Muscle of leg (tissue), 11 donors: Measurements from ENCODE around the gene NOS2. TPM values are rescaled to one million over a fixed set of nuclear protein-coding genes. Genes with fewer than 3 reads are reported as not detected.

Experiments
- DNase-seq: peaks from one replicate; pipeline ENCODE4 v3.0.0; 2013
- H3K27ac ChIP-seq: one replicate; pipeline ENCODE4 v1.5.1; 2013; ENCODE audit warnings: mild to moderate bottlenecking, low read length, control low read depth
- H3K27me3 ChIP-seq: one replicate; pipeline ENCODE4 v1.6.1; 2013; ENCODE audit warnings: low read length; ENCODE audit not compliant: control insufficient read depth, insufficient read depth
- H3K36me3 ChIP-seq: one replicate; pipeline ENCODE4 v1.6.1; 2013; ENCODE audit warnings: low read length; ENCODE audit not compliant: control insufficient read depth, insufficient read depth
- H3K4me1 ChIP-seq: one replicate; pipeline ENCODE4 v1.6.1; 2013; ENCODE audit warnings: low read length; ENCODE audit not compliant: control insufficient read depth, insufficient read depth
- H3K4me3 ChIP-seq: one replicate; pipeline ENCODE4 v1.5.1; 2013; ENCODE audit warnings: low read length, control low read depth
- H3K9me3 ChIP-seq: replicated peaks from 2 replicates; pipeline ENCODE4 v1.6.1; 2013; ENCODE audit warnings: low read depth, low read length; ENCODE audit not compliant: control insufficient read depth
- WGBS: methylation state at CpG from one replicate; pipeline ENCODE4 v1.1.5; 2013; ENCODE audit warnings: missing lambda C conversion rate; ENCODE audit not compliant: insufficient coverage; 5-methylcytosine and 5-hydroxymethylcytosine counted together
- polyA plus RNA-seq, 8 donors: library from polyadenylated mRNA; unstranded; fragments of 120-200 nt; gene quantifications; one replicate each; pipeline versions ENCODE4 v1.2.1 to v1.2.3, GENCODE V29; 2013; ENCODE audit warnings: inconsistent platforms in 1 of 8, low replicate concordance in 1 of 8; ENCODE audit not compliant: insufficient read length in 8 of 8, insufficient read depth in 1 of 8
- total RNA-seq: library from RNA; stranded (reverse); fragments of 120-200 nt; gene quantifications from one replicate; pipeline ENCODE4 v1.2.4, GENCODE V29; 2013

The NOS2 gene
- total and polyA plus RNA-seq, 9 donors: 1.5 to 4.3 (median 2.6) TPM

- no CpG with 5 or more reads among the region's 3 CpGs for WGBS
- Histone ChIP-seq H3K4me1 (no peaks in the 10 kb centered on the region), H3K36me3 (no peaks in the 10 kb centered on the region), H3K27me3 (no peaks in the 10 kb centered on the region), H3K4me3 (no peak overlapping the region), H3K9me3 (no peaks in the 10 kb centered on the region), H3K27ac (no peak overlapping the region)
- DNase-seq: no peak
Observed at GRCh38 chr17:27721797-27722196, 78.5 kb downstream of the NOS2 start.

Other genes with a start within 250 kb of the NOS2 start
- gene LGALS9, start 169.3 kb downstream of the NOS2 start, total RNA-seq: 6.2 TPM
- 10 to 100 TPM; 10.3 to 14.1 (median 13.0) TPM for gene LGALS9, start 169.3 kb downstream of the NOS2 start, polyA plus RNA-seq
- 8.2 TPM for gene LYRM9, start 92.8 kb upstream of the NOS2 start, total RNA-seq
- gene LYRM9, start 92.8 kb upstream of the NOS2 start, polyA plus RNA-seq: 10 to 100 TPM in 6 of 8 donors, 1 to 10 TPM in 2; 9.2 to 15.5 (median 12.1) TPM
- gene NLK, start 242.1 kb upstream of the NOS2 start, total RNA-seq: 9.7 TPM
- 10 to 100 TPM in 1 of 8 donors, 1 to 10 TPM in 7; 6.5 to 10.1 (median 7.6) TPM for gene NLK, start 242.1 kb upstream of the NOS2 start, polyA plus RNA-seq